ENCODE results near the gene TRMO. TPM values are rescaled to one million over a fixed set of nuclear protein-coding genes. Genes with fewer than 3 reads are reported as not detected.

TRMO gene
- total RNA-seq, 4 donors from 2014 or later: 14.3 to 25.3 (median 16.8) TPM

GRCh38 chr9:97910357-97910756 lies 11.9 kb downstream of the TRMO start:
- TF ChIP-seq CTCF (IDR thresholded peaks at IDR 0.05) (no peak), POLR2A (IDR thresholded peaks at IDR 0.05) (no peak), POLR2AphosphoS5 (IDR thresholded peaks at IDR 0.05) (no peak), EP300 (IDR thresholded peaks at IDR 0.05) (no peak)
- H3K4me3 ChIP-seq: no peak overlapping the region
- H3K4me1 ChIP-seq: peaks cover 0 to 33% (median 0%) of the 10 kb centered on the region in 3 donors
- 81 to 95% methylated on average over 6 of the region's 6 CpGs for WGBS, 2 donors (ENCODE audit: low coverage in 1 of 2)
- no peak overlapping the region for H3K27ac ChIP-seq
- no peak for ATAC-seq
- peaks cover 0 to 97% of the 10 kb centered on the region in 2 donors for H3K36me3 ChIP-seq
- no peaks in the 10 kb centered on the region for H3K9me3 ChIP-seq
- H3K27me3 ChIP-seq: no peaks in the 10 kb centered on the region

GRCh38 chr9:97908705-97909104 lies 13.6 kb downstream of the TRMO start:
- peaks cover 0 to 33% (median 0%) of the 10 kb centered on the region in 3 donors for H3K4me1 ChIP-seq
- H3K4me3 ChIP-seq: no peak overlapping the region
- ATAC-seq: no peak
- H3K27me3 ChIP-seq: no peaks in the 10 kb centered on the region
- WGBS, 2 donors (ENCODE audit: low coverage in 1 of 2): 20 to 100% methylated on average over 1 of the region's 1 CpG
- no peaks in the 10 kb centered on the region for H3K9me3 ChIP-seq
- H3K27ac ChIP-seq: no peak overlapping the region
- peaks cover 0 to 93% of the 10 kb centered on the region in 2 donors for H3K36me3 ChIP-seq
- TF ChIP-seq EP300 (IDR thresholded peaks at IDR 0.05) (no peak), CTCF (IDR thresholded peaks at IDR 0.05) (no peak), POLR2AphosphoS5 (IDR thresholded peaks at IDR 0.05) (no peak), POLR2A (IDR thresholded peaks at IDR 0.05) (no peak)

GRCh38 chr9:97907632-97908031 lies 14.7 kb downstream of the TRMO start:
- no peak for TF ChIP-seq POLR2A (IDR thresholded peaks at IDR 0.05)
- no peak for TF ChIP-seq EP300 (IDR thresholded peaks at IDR 0.05)
- no peak for TF ChIP-seq CTCF (IDR thresholded peaks at IDR 0.05)
- no peak for TF ChIP-seq POLR2AphosphoS5 (IDR thresholded peaks at IDR 0.05)
- WGBS, 2 donors (ENCODE audit: low coverage in 1 of 2): 75 to 100% methylated on average over 2 to 5 of the region's 5 CpGs
- Histone ChIP-seq H3K4me3 (no peak overlapping the region), H3K27ac (no peak overlapping the region), H3K27me3 (no peaks in the 10 kb centered on the region), H3K9me3 (no peaks in the 10 kb centered on the region), H3K36me3 (peaks cover 0 to 93% of the 10 kb centered on the region in 2 donors), H3K4me1 (peaks cover 0 to 33% (median 0%) of the 10 kb centered on the region in 3 donors)
- no peak for ATAC-seq

- Histone ChIP-seq H3K27ac (no peak overlapping the region), H3K36me3 (peaks cover 0 to 87% of the 10 kb centered on the region in 2 donors), H3K4me1 (peaks cover 0 to 33% (median 0%) of the 10 kb centered on the region in 3 donors), H3K4me3 (no peak overlapping the region), H3K9me3 (no peaks in the 10 kb centered on the region), H3K27me3 (no peaks in the 10 kb centered on the region)
- no peak for ATAC-seq
- WGBS, 2 donors (ENCODE audit: low coverage in 1 of 2): 78% methylated on average over 3 of the region's 3 CpGs; no CpG with 5 or more reads in 1 of the 2 donors
- TF ChIP-seq POLR2AphosphoS5 (IDR thresholded peaks at IDR 0.05): no peak
- no peak for TF ChIP-seq CTCF (IDR thresholded peaks at IDR 0.05)
- no peak for TF ChIP-seq POLR2A (IDR thresholded peaks at IDR 0.05)
- TF ChIP-seq EP300 (IDR thresholded peaks at IDR 0.05): no peak
These were observed 15.3 kb downstream of the TRMO start for GRCh38 chr9:97907046-97907445.

GRCh38 chr9:97906236-97906831 lies 16.0 kb downstream of the TRMO start:
- Histone ChIP-seq H3K9me3 (no peaks in the 10 kb centered on the region), H3K4me1 (peaks cover 0 to 38% (median 0%) of the 10 kb centered on the region in 3 donors), H3K27me3 (no peaks in the 10 kb centered on the region), H3K36me3 (peaks cover 0 to 80% of the 10 kb centered on the region in 2 donors), H3K27ac (no peak overlapping the region), H3K4me3 (no peak overlapping the region)
- ATAC-seq: peak; percentile 57
- 81% methylated on average over 5 to 12 of the region's 12 CpGs for WGBS, 2 donors (ENCODE audit: low coverage in 1 of 2)
- no peak for TF ChIP-seq EP300 (IDR thresholded peaks at IDR 0.05)
- TF ChIP-seq POLR2A (IDR thresholded peaks at IDR 0.05): no peak
- TF ChIP-seq POLR2AphosphoS5 (IDR thresholded peaks at IDR 0.05): no peak
- no peak for TF ChIP-seq CTCF (IDR thresholded peaks at IDR 0.05)

Measured in gastroesophageal sphincter (tissue), 4 donors.